HUES6 (cell line): Measurements from ENCODE around the gene PNMA1.

Experiments used
- H3K27ac ChIP-seq: 2 replicates; pipeline ENCODE4 v1.7.0; 2013; ENCODE audit warnings: low read depth, mild to moderate bottlenecking, low read length, inconsistent platforms
- H3K27me3 ChIP-seq: 2 replicates; pipeline ENCODE4 v1.6.1; 2013; ENCODE audit warnings: low read length; ENCODE audit not compliant: control insufficient read depth, insufficient read depth
- H3K36me3 ChIP-seq: 2 replicates; pipeline ENCODE4 v1.6.1; 2013; ENCODE audit warnings: low read length; ENCODE audit not compliant: control insufficient read depth, insufficient read depth
- H3K4me1 ChIP-seq: 2 replicates; pipeline ENCODE4 v1.6.1; 2013; ENCODE audit warnings: low read length; ENCODE audit not compliant: control insufficient read depth, insufficient read depth
- H3K4me3 ChIP-seq: 2 replicates; pipeline ENCODE4 v1.5.1; 2013; ENCODE audit warnings: low read depth, low read length
- H3K9ac ChIP-seq: one replicate; pipeline ENCODE4 v1.6.1; 2013; ENCODE audit warnings: mild to moderate bottlenecking, low read length
- H3K9me3 ChIP-seq: 2 replicates; pipeline ENCODE4 v1.6.1; 2013; ENCODE audit warnings: low read depth, low read length; ENCODE audit not compliant: control insufficient read depth, insufficient read depth

Gene PNMA1

GRCh38 chr14:73713803-73714655, at the start of gene PNMA1:
Gene PNMA1, minus strand, starts transcription at chr14:73714384. Its CDS starts 745 bp downstream, at chr14:73713639.
- peak within 1 kb of the TSS; percentile 64; the same call in 1 of the 2 replicates for H3K27ac ChIP-seq
- H3K9ac ChIP-seq, result peak within 1 kb of the TSS; percentile 86
- H3K4me3 ChIP-seq, result peak within 1 kb of the TSS; percentile 86
- peaks cover 31% of the 10 kb centered on the region for H3K4me1 ChIP-seq
- H3K9me3 ChIP-seq, result no peaks in the 10 kb centered on the region
- H3K36me3 ChIP-seq, result peaks cover 3% of the 10 kb centered on the region; the same call in 1 of the 2 replicates
- H3K27me3 ChIP-seq, result no peaks in the 10 kb centered on the region

GRCh38 chr14:73763396-73763795, 49.2 kb upstream of the PNMA1 start:
- peaks cover 38% of the 10 kb centered on the region for H3K4me1 ChIP-seq
- no peak overlapping the region for H3K27ac ChIP-seq
- no peak overlapping the region for H3K9ac ChIP-seq
- no peaks in the 10 kb centered on the region for H3K36me3 ChIP-seq
- no peaks in the 10 kb centered on the region for H3K9me3 ChIP-seq
- H3K27me3 ChIP-seq, result peaks cover 15% of the 10 kb centered on the region
- no peak overlapping the region for H3K4me3 ChIP-seq

- no peak overlapping the region for H3K9ac ChIP-seq
Measured at GRCh38 chr14:73762375-73762822, 48.2 kb upstream of the PNMA1 start.

GRCh38 chr14:73761618-73762355, 47.6 kb upstream of the PNMA1 start:
- Histone ChIP-seq H3K27me3 (peaks cover 15% of the 10 kb centered on the region), H3K27ac (no peak overlapping the region), H3K9me3 (no peaks in the 10 kb centered on the region), H3K4me1 (peaks cover 47% of the 10 kb centered on the region), H3K36me3 (no peaks in the 10 kb centered on the region), H3K4me3 (no peak overlapping the region), H3K9ac (no peak overlapping the region)

More at GRCh38 chr14:73762375-73762822, 48.2 kb upstream of the PNMA1 start:
- no peaks in the 10 kb centered on the region for H3K36me3 ChIP-seq
- peaks cover 45% of the 10 kb centered on the region for H3K4me1 ChIP-seq
- H3K9me3 ChIP-seq, result no peaks in the 10 kb centered on the region
- no peak overlapping the region for H3K27ac ChIP-seq
- H3K27me3 ChIP-seq, result peaks cover 15% of the 10 kb centered on the region
- H3K4me3 ChIP-seq, result no peak overlapping the region

- H3K27me3 ChIP-seq, result peaks cover 15% of the 10 kb centered on the region
- peaks cover 55% of the 10 kb centered on the region for H3K4me1 ChIP-seq
- H3K9ac ChIP-seq, result peak overlapping the region; percentile 56
- no peaks in the 10 kb centered on the region for H3K36me3 ChIP-seq
- H3K9me3 ChIP-seq, result no peaks in the 10 kb centered on the region
- H3K4me3 ChIP-seq, result peak overlapping the region; percentile 89
- H3K27ac ChIP-seq, result peak overlapping the region; percentile 41; the same call in 1 of the 2 replicates
Measured at GRCh38 chr14:73760598-73761586, 46.7 kb upstream of the PNMA1 start.

- peak overlapping the region; percentile 87 for H3K9ac ChIP-seq
- H3K27ac ChIP-seq, result peak overlapping the region; percentile 84; the same call in 1 of the 2 replicates
- H3K4me3 ChIP-seq, result peak overlapping the region; percentile 89
- H3K4me1 ChIP-seq, result peaks cover 65% of the 10 kb centered on the region
- peaks cover 15% of the 10 kb centered on the region for H3K27me3 ChIP-seq
- no peaks in the 10 kb centered on the region for H3K9me3 ChIP-seq
- no peaks in the 10 kb centered on the region for H3K36me3 ChIP-seq
Measured at GRCh38 chr14:73759714-73760597, 45.8 kb upstream of the PNMA1 start.

GRCh38 chr14:73759183-73759713, 45.1 kb upstream of the PNMA1 start:
- H3K27ac ChIP-seq, result no peak overlapping the region; the same call in 1 of the 2 replicates
- H3K4me1 ChIP-seq, result peaks cover 72% of the 10 kb centered on the region

GRCh38 chr14:73758392-73759182, 44.4 kb upstream of the PNMA1 start:
- Histone ChIP-seq H3K4me3 (peak overlapping the region; percentile 89), H3K4me1 (peaks cover 76% of the 10 kb centered on the region), H3K9me3 (no peaks in the 10 kb centered on the region), H3K27me3 (peaks cover 15% of the 10 kb centered on the region), H3K9ac (peak overlapping the region; percentile 84), H3K36me3 (no peaks in the 10 kb centered on the region), H3K27ac (no peak overlapping the region)

More at GRCh38 chr14:73759183-73759713, 45.1 kb upstream of the PNMA1 start:
- H3K36me3 ChIP-seq, result no peaks in the 10 kb centered on the region
- H3K27me3 ChIP-seq, result peaks cover 15% of the 10 kb centered on the region
- H3K4me3 ChIP-seq, result peak overlapping the region; percentile 89
- H3K9me3 ChIP-seq, result no peaks in the 10 kb centered on the region
- H3K9ac ChIP-seq, result peak overlapping the region; percentile 87

GRCh38 chr14:73757876-73758391, 43.8 kb upstream of the PNMA1 start:
- peaks cover 15% of the 10 kb centered on the region for H3K27me3 ChIP-seq
- peak overlapping the region; percentile 89 for H3K4me3 ChIP-seq
- H3K9ac ChIP-seq, result no peak overlapping the region
- H3K27ac ChIP-seq, result no peak overlapping the region
- H3K4me1 ChIP-seq, result peaks cover 76% of the 10 kb centered on the region
- H3K36me3 ChIP-seq, result no peaks in the 10 kb centered on the region
- H3K9me3 ChIP-seq, result no peaks in the 10 kb centered on the region
